Vagina (tissue), 2 donors: ENCODE measurements around the gene EDDM13. TPM values are rescaled to one million over a fixed set of nuclear protein-coding genes. Genes with fewer than 3 reads are reported as not detected.
"Not testable (repeated sequence)": the region's sequence is repeated elsewhere in the genome, so short reads cannot be mapped to it uniquely, and the experiment has no call there.

Experiments
- DNase-seq, 2 donors: peaks; one replicate each; pipeline ENCODE4 v3.0.0-alpha.2; 2017; ENCODE audit errors: extremely low spot score in 2 of 2
- H3K27ac ChIP-seq: fragments of 200-600 bp; sonication (generic); one replicate; pipeline ENCODE4 v1.5.1; 2019
- H3K27me3 ChIP-seq: fragments of 200-600 bp; sonication (generic); one replicate; pipeline ENCODE4 v1.5.1; 2019
- H3K36me3 ChIP-seq, 2 donors: fragments of 200-600 bp; sonication (generic); one replicate each; pipeline ENCODE4 v1.5.1; 2017 to 2019
- H3K4me1 ChIP-seq: fragments of 200-600 bp; sonication (generic); one replicate; pipeline ENCODE4 v1.5.1; 2019
- H3K4me3 ChIP-seq, 2 donors: fragments of 200-600 bp; sonication (generic); 1 replicate in 1 of 2; 2 replicates in 1 of 2; pipeline ENCODE4 v1.5.1; 2016 to 2019
- H3K9me3 ChIP-seq: fragments of 200-600 bp; sonication (generic); one replicate; pipeline ENCODE4 v1.5.1; 2019
- POLR2A ChIP-seq, 2 donors: fragments of 450-650 bp; IDR thresholded peaks; one replicate each; pipeline ENCODE4 v1.6.1; 2017; ENCODE audit warnings: antibody characterized with exemption in 2 of 2, mild to moderate bottlenecking in 2 of 2, moderate library complexity in 2 of 2
- POLR2AphosphoS5 ChIP-seq, 2 donors: sonication (generic); formaldehyde crosslinking; IDR thresholded peaks; one replicate each; pipeline ENCODE4 v1.9.0; 2017; ENCODE audit warnings: antibody characterized with exemption in 2 of 2, mild to moderate bottlenecking in 2 of 2, low read depth in 1 of 2; ENCODE audit not compliant: insufficient read depth in 1 of 2
- intact Hi-C: fragments of 100-400 bp; cut with DNase I; formaldehyde crosslinking; loops from one replicate; pipeline ENCODE4 v1.15.1; 2023
- total RNA-seq: library from RNA; depleted of rRNA; stranded (reverse); fragments of >200 nt; gene quantifications from one replicate; pipeline ENCODE4 v1.2.3, GENCODE V29; 2016
- TF ChIP-seq, protein P1 (sequence below), 3 experiments: fragments of 450-650 bp in 2 of 3; fragments of 200-600 bp in 1 of 3; sonication (generic) in 1 of 3; IDR thresholded peaks; one replicate each; pipeline ENCODE4 v1.5.1; 2017 to 2019; ENCODE audit warnings: antibody characterized with exemption in 3 of 3, mild to moderate bottlenecking in 2 of 3, moderate library complexity in 2 of 3

EDDM13 gene, protein sequence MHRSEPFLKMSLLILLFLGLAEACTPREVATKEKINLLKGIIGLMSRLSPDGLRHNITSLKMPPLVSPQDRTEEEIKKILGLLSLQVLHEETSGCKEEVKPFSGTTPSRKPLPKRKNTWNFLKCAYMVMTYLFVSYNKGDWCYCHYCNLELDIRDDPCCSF
- 7.6 TPM for total RNA-seq

- Histone ChIP-seq H3K9me3 (no peaks in the 10 kb centered on the region), H3K36me3 (no peaks in the 10 kb centered on the region), H3K27me3 (no peaks in the 10 kb centered on the region), H3K4me1 (no peaks in the 10 kb centered on the region), H3K27ac (no peak within 1 kb of the TSS), H3K4me3 (no peak within 1 kb of the TSS)
- no peak for DNase-seq
- TF ChIP-seq, protein P1, sequence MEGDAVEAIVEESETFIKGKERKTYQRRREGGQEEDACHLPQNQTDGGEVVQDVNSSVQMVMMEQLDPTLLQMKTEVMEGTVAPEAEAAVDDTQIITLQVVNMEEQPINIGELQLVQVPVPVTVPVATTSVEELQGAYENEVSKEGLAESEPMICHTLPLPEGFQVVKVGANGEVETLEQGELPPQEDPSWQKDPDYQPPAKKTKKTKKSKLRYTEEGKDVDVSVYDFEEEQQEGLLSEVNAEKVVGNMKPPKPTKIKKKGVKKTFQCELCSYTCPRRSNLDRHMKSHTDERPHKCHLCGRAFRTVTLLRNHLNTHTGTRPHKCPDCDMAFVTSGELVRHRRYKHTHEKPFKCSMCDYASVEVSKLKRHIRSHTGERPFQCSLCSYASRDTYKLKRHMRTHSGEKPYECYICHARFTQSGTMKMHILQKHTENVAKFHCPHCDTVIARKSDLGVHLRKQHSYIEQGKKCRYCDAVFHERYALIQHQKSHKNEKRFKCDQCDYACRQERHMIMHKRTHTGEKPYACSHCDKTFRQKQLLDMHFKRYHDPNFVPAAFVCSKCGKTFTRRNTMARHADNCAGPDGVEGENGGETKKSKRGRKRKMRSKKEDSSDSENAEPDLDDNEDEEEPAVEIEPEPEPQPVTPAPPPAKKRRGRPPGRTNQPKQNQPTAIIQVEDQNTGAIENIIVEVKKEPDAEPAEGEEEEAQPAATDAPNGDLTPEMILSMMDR (IDR thresholded peaks at IDR 0.05): no peak
- TF ChIP-seq POLR2A (IDR thresholded peaks at IDR 0.05) (no peak), POLR2AphosphoS5 (IDR thresholded peaks at IDR 0.05; ENCODE audit: insufficient read depth in 1 of 2, low read depth in 1 of 2) (no peak)
- intact Hi-C loops: no loop called here
Measured at GRCh38 chr19:56272161-56272798, at the start of gene EDDM13. TSS of gene EDDM13 (plus strand) at chr19:56272748. CDS start at chr19:56272835, 87 bp downstream.

GRCh38 chr19:56222901-56223300 is 49.6 kb upstream of the EDDM13 start:
- no peak for DNase-seq
- intact Hi-C loops: no loop called here
- TF ChIP-seq, protein P1 (IDR thresholded peaks at IDR 0.05): no peak
- TF ChIP-seq POLR2AphosphoS5 (IDR thresholded peaks at IDR 0.05; ENCODE audit: insufficient read depth in 1 of 2, low read depth in 1 of 2) (no peak), POLR2A (IDR thresholded peaks at IDR 0.05) (no peak)

GRCh38 chr19:56223481-56223880 is 49.1 kb upstream of the EDDM13 start:
- no peaks in the 10 kb centered on the region for H3K36me3 ChIP-seq
- H3K27ac ChIP-seq: no peak overlapping the region
- intact Hi-C loops: no loop called here
- H3K9me3 ChIP-seq: no peaks in the 10 kb centered on the region
- H3K4me1 ChIP-seq: no peaks in the 10 kb centered on the region
- DNase-seq: no peak
- H3K27me3 ChIP-seq: no peaks in the 10 kb centered on the region
- no peak overlapping the region for H3K4me3 ChIP-seq
- TF ChIP-seq, protein P1 (IDR thresholded peaks at IDR 0.05): no peak
- no peak for TF ChIP-seq POLR2AphosphoS5 (IDR thresholded peaks at IDR 0.05; ENCODE audit: insufficient read depth in 1 of 2, low read depth in 1 of 2)
- TF ChIP-seq POLR2A (IDR thresholded peaks at IDR 0.05): no peak

More at GRCh38 chr19:56222901-56223300, 49.6 kb upstream of the EDDM13 start:
- no peak overlapping the region for H3K27ac ChIP-seq
- H3K27me3 ChIP-seq: no peaks in the 10 kb centered on the region
- H3K9me3 ChIP-seq: no peaks in the 10 kb centered on the region
- no peaks in the 10 kb centered on the region for H3K36me3 ChIP-seq
- peaks cover under 1% of the 10 kb centered on the region for H3K4me1 ChIP-seq
- H3K4me3 ChIP-seq: no peak overlapping the region

GRCh38 chr19:56245121-56245740 is 27.3 kb upstream of the EDDM13 start:
- TF ChIP-seq POLR2AphosphoS5 (IDR thresholded peaks at IDR 0.05; ENCODE audit: insufficient read depth in 1 of 2, low read depth in 1 of 2) (no peak), POLR2A (IDR thresholded peaks at IDR 0.05) (no peak)
- TF ChIP-seq, protein P1 (IDR thresholded peaks at IDR 0.05): no peak
- intact Hi-C loops: no loop called here
- H3K27me3 ChIP-seq: no peaks in the 10 kb centered on the region
- DNase-seq: no peak
- H3K36me3 ChIP-seq: no peaks in the 10 kb centered on the region
- no peaks in the 10 kb centered on the region for H3K4me1 ChIP-seq
- H3K4me3 ChIP-seq: no peak overlapping the region
- no peak overlapping the region for H3K27ac ChIP-seq
- H3K9me3 ChIP-seq: no peaks in the 10 kb centered on the region

GRCh38 chr19:56245764-56246163 is 26.8 kb upstream of the EDDM13 start:
- DNase-seq, H3K36me3 ChIP-seq, H3K9me3 ChIP-seq, H3K27ac ChIP-seq, intact Hi-C loops, H3K4me1 ChIP-seq, H3K27me3 ChIP-seq, H3K4me3 ChIP-seq: not testable (repeated sequence)

- DNase-seq, H3K9me3 ChIP-seq, H3K36me3 ChIP-seq, H3K27me3 ChIP-seq, intact Hi-C loops, H3K4me1 ChIP-seq, H3K4me3 ChIP-seq, H3K27ac ChIP-seq: not testable (repeated sequence)
Measured at GRCh38 chr19:56248736-56249338, 23.7 kb upstream of the EDDM13 start.
